Subcutaneous adipose tissue (tissue), 4 donors: Measurements from ENCODE around the gene TKTL2. TPM values are rescaled to one million over a fixed set of nuclear protein-coding genes. Genes with fewer than 3 reads are reported as not detected.

ENCODE experiments used
- CTCF ChIP-seq: fragments of 450-650 bp; IDR thresholded peaks from one replicate; pipeline ENCODE4 v1.5.1; 2016; ENCODE audit warnings: low read depth, mild to moderate bottlenecking, control low read depth, antibody characterized with exemption, moderate library complexity
- total RNA-seq, 4 donors: library from RNA; depleted of rRNA; stranded (reverse); fragments of >200 nt; gene quantifications; one replicate each; pipeline ENCODE4 v1.1.0, GENCODE V29; 2016

The TKTL2 gene
- total RNA-seq, 4 donors from 2014 or later, result 0.34 TPM; not detected in 3

GRCh38 chr4:163447481-163447880 lies 26.1 kb downstream of the TKTL2 start:
- no peak for TF ChIP-seq CTCF

GRCh38 chr4:163440040-163440439 lies 33.5 kb downstream of the TKTL2 start:
- TF ChIP-seq CTCF, result no peak

Other genes with a start within 250 kb of the TKTL2 start
- 10 to 100 TPM; 29.7 to 88.7 (median 48.8) TPM for gene NPY1R, start 141.2 kb downstream of the TKTL2 start, total RNA-seq
- 10 to 100 TPM in 2 of 4 donors, 1 to 10 TPM in 2; 3.6 to 11.0 (median 8.9) TPM for gene NPY5R, start 129.9 kb downstream of the TKTL2 start, total RNA-seq
- gene TMA16, start 20.9 kb upstream of the TKTL2 start, total RNA-seq, result 10 to 100 TPM; 23.5 to 43.7 (median 28.7) TPM